KMS-11 (cell line): ENCODE data around the gene MYO18B.

Experiments
- H2AFZ ChIP-seq: fragments of 200-600 bp; sonication (generic); 2 replicates; pipeline ENCODE4 v1.6.1; 2016; ENCODE audit warnings: antibody characterized with exemption, mixed run types, low read depth
- H3K27ac ChIP-seq: fragments of 200-600 bp; sonication (generic); 2 replicates; pipeline ENCODE4 v1.6.1; 2016; ENCODE audit warnings: mild to moderate bottlenecking, mixed run types
- H3K27me3 ChIP-seq: fragments of 200-600 bp; sonication (generic); 2 replicates; pipeline ENCODE4 v1.6.1; 2017; ENCODE audit warnings: mild to moderate bottlenecking, low read depth, mixed run types, moderate library complexity; ENCODE audit not compliant: insufficient read depth
- H3K36me3 ChIP-seq: fragments of 200-600 bp; sonication (generic); 2 replicates; pipeline ENCODE4 v1.6.1; 2017; ENCODE audit warnings: mild to moderate bottlenecking, mixed run types; ENCODE audit not compliant: insufficient read depth
- H3K4me1 ChIP-seq: fragments of 200-600 bp; sonication (generic); 2 replicates; pipeline ENCODE4 v1.6.1; 2016; ENCODE audit warnings: mild to moderate bottlenecking, low read depth, mixed run types; ENCODE audit not compliant: poor library complexity, severe bottlenecking
- H3K4me2 ChIP-seq: fragments of 200-600 bp; sonication (generic); 2 replicates; pipeline ENCODE4 v1.7.0; 2016; ENCODE audit warnings: mild to moderate bottlenecking, mixed run types
- H3K4me3 ChIP-seq: fragments of 200-600 bp; sonication (generic); IDR thresholded peaks from 2 replicates; pipeline ENCODE4 v1.6.1; 2017; ENCODE audit warnings: low read depth, low read length, mixed read lengths; ENCODE audit not compliant: insufficient read depth
- H3K79me2 ChIP-seq: fragments of 200-600 bp; sonication (generic); 2 replicates; pipeline ENCODE4 v1.6.1; 2016; ENCODE audit warnings: low read depth, mixed run types; ENCODE audit not compliant: insufficient read depth
- H3K9ac ChIP-seq: fragments of 200-600 bp; sonication (generic); 2 replicates; pipeline ENCODE4 v1.6.1; 2016; ENCODE audit warnings: mild to moderate bottlenecking, mixed run types
- H4K20me1 ChIP-seq: fragments of 200-600 bp; sonication (generic); 2 replicates; pipeline ENCODE4 v1.6.1; 2016; ENCODE audit warnings: mild to moderate bottlenecking, mixed run types; ENCODE audit not compliant: insufficient read depth
- CTCF ChIP-seq: fragments of 200-600 bp; sonication (generic); conservative IDR thresholded peaks from 2 replicates; pipeline ENCODE4 v1.6.1; 2017; ENCODE audit warnings: low read depth, mild to moderate bottlenecking, antibody characterized with exemption, low read length, moderate library complexity, mixed read lengths

Gene MYO18B

DNA sequence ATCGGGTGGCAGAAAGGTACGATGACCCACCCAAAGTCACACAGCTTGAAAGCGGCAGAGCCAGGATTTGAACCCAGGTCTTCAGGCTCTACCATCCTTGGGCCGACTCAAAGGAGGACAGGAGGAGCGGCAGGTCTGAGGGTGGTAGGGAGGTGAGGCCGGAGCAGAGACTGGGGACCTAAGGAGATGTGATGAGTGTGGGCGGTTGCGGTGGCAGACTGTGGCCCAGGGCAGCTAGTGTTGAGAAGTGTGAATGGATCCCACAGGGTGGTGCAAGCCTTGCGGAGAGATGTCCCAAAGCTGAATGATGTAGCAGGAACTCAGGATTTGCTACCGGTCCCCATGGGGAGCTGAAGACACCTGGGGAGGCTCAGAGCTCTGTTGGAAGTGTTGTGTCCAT is 180.2 kb downstream of the MYO18B start:
- no peaks in the 10 kb centered on the region for H3K79me2 ChIP-seq
- H3K27ac ChIP-seq, result no peak overlapping the region
- H3K9ac ChIP-seq, result no peak overlapping the region
- H2AFZ ChIP-seq, result no peak overlapping the region
- H4K20me1 ChIP-seq, result no peaks in the 10 kb centered on the region
- no peak overlapping the region for H3K4me3 ChIP-seq
- TF ChIP-seq CTCF, result no peak
- no peak overlapping the region for H3K4me2 ChIP-seq
- no peaks in the 10 kb centered on the region for H3K36me3 ChIP-seq
- H3K27me3 ChIP-seq, result no peaks in the 10 kb centered on the region
- no peaks in the 10 kb centered on the region for H3K4me1 ChIP-seq

DNA sequence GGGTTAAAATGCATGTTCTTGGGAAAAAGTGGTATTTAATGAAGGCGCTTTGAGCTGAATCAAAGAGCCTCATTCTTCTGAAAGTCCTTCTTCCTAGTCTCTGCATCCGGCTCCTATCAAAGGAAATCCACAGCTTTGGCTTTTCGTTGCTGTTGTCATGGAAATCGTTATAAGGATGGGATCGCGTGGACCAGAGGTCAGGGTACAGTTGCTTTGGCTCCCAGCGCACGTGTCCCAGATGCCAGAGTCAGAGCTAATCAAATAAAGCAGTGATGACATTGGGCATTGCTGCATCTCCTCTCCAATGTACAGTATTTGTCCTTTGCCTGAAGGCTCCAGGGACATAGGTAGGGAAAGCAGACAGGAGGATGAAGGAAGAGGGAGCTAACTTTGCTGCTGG is 181.9 kb downstream of the MYO18B start:
- no peak overlapping the region for H3K9ac ChIP-seq
- H3K4me3 ChIP-seq, result no peak overlapping the region
- TF ChIP-seq CTCF, result no peak
- H3K4me2 ChIP-seq, result no peak overlapping the region
- no peaks in the 10 kb centered on the region for H4K20me1 ChIP-seq
- no peaks in the 10 kb centered on the region for H3K36me3 ChIP-seq
- no peaks in the 10 kb centered on the region for H3K4me1 ChIP-seq
- no peak overlapping the region for H3K27ac ChIP-seq
- no peaks in the 10 kb centered on the region for H3K79me2 ChIP-seq
- H3K27me3 ChIP-seq, result no peaks in the 10 kb centered on the region
- H2AFZ ChIP-seq, result no peak overlapping the region

- no peak for TF ChIP-seq CTCF
- H3K9ac ChIP-seq, result no peak overlapping the region
- H3K27ac ChIP-seq, result no peak overlapping the region
- no peaks in the 10 kb centered on the region for H4K20me1 ChIP-seq
- H3K4me1 ChIP-seq, result no peaks in the 10 kb centered on the region
- no peak overlapping the region for H3K4me2 ChIP-seq
- H3K27me3 ChIP-seq, result no peaks in the 10 kb centered on the region
- H3K79me2 ChIP-seq, result no peaks in the 10 kb centered on the region
- no peak overlapping the region for H3K4me3 ChIP-seq
- H2AFZ ChIP-seq, result no peak overlapping the region
- no peaks in the 10 kb centered on the region for H3K36me3 ChIP-seq
Measured at GRCh38 chr22:25928038-25928437, 186.1 kb downstream of the MYO18B start.

- no peak overlapping the region for H3K9ac ChIP-seq
- H3K4me3 ChIP-seq, result no peak overlapping the region
- H3K4me1 ChIP-seq, result no peaks in the 10 kb centered on the region
- H3K27ac ChIP-seq, result no peak overlapping the region
- TF ChIP-seq CTCF, result no peak
- no peaks in the 10 kb centered on the region for H3K36me3 ChIP-seq
- no peaks in the 10 kb centered on the region for H3K79me2 ChIP-seq
- H4K20me1 ChIP-seq, result no peaks in the 10 kb centered on the region
- no peak overlapping the region for H3K4me2 ChIP-seq
- no peaks in the 10 kb centered on the region for H3K27me3 ChIP-seq
- no peak overlapping the region for H2AFZ ChIP-seq
Measured at GRCh38 chr22:25929321-25929878, 187.4 kb downstream of the MYO18B start.
